DND-41 (cell line): ENCODE results near the gene NBPF1.
"Not testable (repeated sequence)": the region's sequence is repeated elsewhere in the genome, so short reads cannot be mapped to it uniquely, and the experiment has no call there.

ENCODE experiments used
- CTCF ChIP-seq: IDR thresholded peaks from 2 replicates; pipeline ENCODE4 v1.5.1; 2012; ENCODE audit warnings: borderline replicate concordance, low read length, moderate library complexity, mild to moderate bottlenecking; ENCODE audit not compliant: poor library complexity, severe bottlenecking; ENCODE audit errors: extremely low read depth
- EZH2 ChIP-seq: IDR thresholded peaks from 3 replicates; pipeline ENCODE4 v1.6.1; 2012; ENCODE audit warnings: borderline replicate concordance, low read depth, mild to moderate bottlenecking, moderate library complexity, low read length, inconsistent platforms; ENCODE audit not compliant: severe bottlenecking

GRCh38 chr1:16565324-16565723 is 48.0 kb downstream of the NBPF1 start:
- TF ChIP-seq CTCF, EZH2: not testable (repeated sequence)
